HepG2 (cell line): ENCODE results near the gene MXRA7. TPM values are rescaled to one million over a fixed set of nuclear protein-coding genes. Genes with fewer than 3 reads are reported as not detected.

ENCODE experiments used
- HOXD1 ChIP-seq: sonication (generic); formaldehyde crosslinking; IDR thresholded peaks from 2 replicates; pipeline ENCODE4 v1.5.0; 2020; ENCODE audit warnings: missing genetic modification reagents
- KDM5A ChIP-seq: fragments of 200-600 bp; sonication (generic); IDR thresholded peaks from 2 replicates; pipeline ENCODE4 v1.7.0; 2018; ENCODE audit warnings: antibody characterized with exemption, mild to moderate bottlenecking, low read length, borderline replicate concordance
- MXD4 ChIP-seq: IDR thresholded peaks from 2 replicates; pipeline ENCODE4 v1.6.1; 2016; ENCODE audit warnings: mild to moderate bottlenecking, missing biosample characterization, missing genetic modification reagents
- NR2F1 ChIP-seq, 2 experiments: fragments of 450-650 bp in 1 of 2; formaldehyde crosslinking in 1 of 2; IDR thresholded peaks; 2 replicates each; pipeline versions ENCODE4 v1.5.0 to v1.6.1; 2016 to 2020; ENCODE audit warnings: mild to moderate bottlenecking in 1 of 2, missing compliant biosample characterization in 1 of 2, missing genetic modification reagents in 1 of 2, moderate library complexity in 1 of 2
- NR2F2 ChIP-seq: IDR thresholded peaks from 2 replicates; pipeline ENCODE4 v1.6.1; 2012; ENCODE audit warnings: low read depth, inconsistent platforms, borderline replicate concordance
- PAX8 ChIP-seq: sonication (generic); formaldehyde crosslinking; IDR thresholded peaks from 2 replicates; pipeline ENCODE4 v1.8.0; 2022; ENCODE audit warnings: mild to moderate bottlenecking, missing genetic modification reagents, borderline replicate concordance
- SP5 ChIP-seq: IDR thresholded peaks from 2 replicates; pipeline ENCODE4 v1.6.1; 2016; ENCODE audit warnings: low read depth, borderline replicate concordance
- SRSF4 ChIP-seq: fragments of 200-400 bp; formaldehyde crosslinking; IDR thresholded peaks from one replicate; pipeline ENCODE4 v1.6.1; 2018; ENCODE audit warnings: mild to moderate bottlenecking, low read depth, low read length, moderate library complexity; ENCODE audit not compliant: poor library complexity, severe bottlenecking
- YEATS2 ChIP-seq: sonication (generic); formaldehyde crosslinking; IDR thresholded peaks from 2 replicates; pipeline ENCODE4 v1.4.0; 2020; ENCODE audit warnings: missing genetic modification reagents, borderline replicate concordance
- ZFP62 ChIP-seq: sonication (generic); formaldehyde crosslinking; IDR thresholded peaks from 2 replicates; pipeline ENCODE4 v1.4.0; 2020; ENCODE audit warnings: missing genetic modification reagents
- ZMAT3 ChIP-seq: sonication (generic); formaldehyde crosslinking; conservative IDR thresholded peaks from 2 replicates; pipeline ENCODE4 v1.7.0; 2021; ENCODE audit warnings: missing genetic modification reagents
- ZMYM2 ChIP-seq: sonication (generic); formaldehyde crosslinking; IDR thresholded peaks from 2 replicates; pipeline ENCODE4 v1.8.0; 2022; ENCODE audit warnings: mild to moderate bottlenecking, missing genetic modification reagents
- ZMYM4 ChIP-seq: sonication (generic); formaldehyde crosslinking; IDR thresholded peaks from 2 replicates; pipeline ENCODE4 v1.8.1; 2023; ENCODE audit warnings: mild to moderate bottlenecking, missing genetic modification reagents
- ZNF546 ChIP-seq: sonication (generic); formaldehyde crosslinking; conservative IDR thresholded peaks from 2 replicates; pipeline ENCODE4 v1.8.1; 2023; ENCODE audit warnings: mild to moderate bottlenecking, missing genetic modification reagents
- ZNF781 ChIP-seq: sonication (generic); formaldehyde crosslinking; IDR thresholded peaks from 2 replicates; pipeline ENCODE4 v1.5.1; 2020; ENCODE audit warnings: borderline replicate concordance, mild to moderate bottlenecking, missing genetic modification reagents; ENCODE audit errors: not compliant biosample characterization
- ZNF878 ChIP-seq: sonication (generic); formaldehyde crosslinking; IDR thresholded peaks from 2 replicates; pipeline ENCODE4 v1.8.1; 2023; ENCODE audit warnings: mild to moderate bottlenecking, missing genetic modification reagents, moderate library complexity
- polyA plus RNA-seq, 8 experiments: library from polyadenylated mRNA; depleted of rRNA in 3 of 8; stranded (reverse) in 7 of 8; unstranded in 1 of 8; fragments of >200 nt; fragmentation: Illumina TruSeq in 4 of 8; extraction: Trizol in 4 of 8; gene quantifications; 2 replicates each; pipeline versions ENCODE4 v1.2.1 to v1.2.3, GENCODE V29; 2011 to 2016; ENCODE audit warnings: low read depth in 4 of 8, missing spikeins in 1 of 8, mixed read lengths in 1 of 8; ENCODE audit not compliant: insufficient read depth in 1 of 8
- total RNA-seq, 5 experiments: library from RNA; depleted of rRNA; stranded (reverse); fragments of >200 nt; fragmentation: Illumina TruSeq; extraction: Trizol; gene quantifications; 2 replicates each; pipeline ENCODE4 v1.2.3, GENCODE V29; 2016; ENCODE audit warnings: low read depth in 1 of 5
- TF ChIP-seq, protein P1 (sequence below): fragments of 450-650 bp; IDR thresholded peaks from 2 replicates; pipeline ENCODE4 v1.6.1; 2017
- TF ChIP-seq, protein P2 (sequence below): sonication (generic); formaldehyde crosslinking; conservative IDR thresholded peaks from 2 replicates; pipeline ENCODE4 v1.5.0; 2020; ENCODE audit warnings: missing genetic modification reagents
- TF ChIP-seq, protein P3 (sequence below): IDR thresholded peaks from 2 replicates; pipeline ENCODE4 v1.6.1; 2016; ENCODE audit warnings: missing biosample characterization, missing genetic modification reagents, low read depth
- TF ChIP-seq, protein P4 (sequence below): sonication (generic); formaldehyde crosslinking; IDR thresholded peaks from 2 replicates; pipeline ENCODE4 v1.4.0; 2020; ENCODE audit warnings: missing genetic modification reagents, mild to moderate bottlenecking, borderline replicate concordance

The MXRA7 gene
- total and polyA plus RNA-seq, 2 of the 13 experiments (the other 11 are each of a cell fraction or from before 2014, with no cell fraction given) = 44.8 to 112 TPM

DNA sequence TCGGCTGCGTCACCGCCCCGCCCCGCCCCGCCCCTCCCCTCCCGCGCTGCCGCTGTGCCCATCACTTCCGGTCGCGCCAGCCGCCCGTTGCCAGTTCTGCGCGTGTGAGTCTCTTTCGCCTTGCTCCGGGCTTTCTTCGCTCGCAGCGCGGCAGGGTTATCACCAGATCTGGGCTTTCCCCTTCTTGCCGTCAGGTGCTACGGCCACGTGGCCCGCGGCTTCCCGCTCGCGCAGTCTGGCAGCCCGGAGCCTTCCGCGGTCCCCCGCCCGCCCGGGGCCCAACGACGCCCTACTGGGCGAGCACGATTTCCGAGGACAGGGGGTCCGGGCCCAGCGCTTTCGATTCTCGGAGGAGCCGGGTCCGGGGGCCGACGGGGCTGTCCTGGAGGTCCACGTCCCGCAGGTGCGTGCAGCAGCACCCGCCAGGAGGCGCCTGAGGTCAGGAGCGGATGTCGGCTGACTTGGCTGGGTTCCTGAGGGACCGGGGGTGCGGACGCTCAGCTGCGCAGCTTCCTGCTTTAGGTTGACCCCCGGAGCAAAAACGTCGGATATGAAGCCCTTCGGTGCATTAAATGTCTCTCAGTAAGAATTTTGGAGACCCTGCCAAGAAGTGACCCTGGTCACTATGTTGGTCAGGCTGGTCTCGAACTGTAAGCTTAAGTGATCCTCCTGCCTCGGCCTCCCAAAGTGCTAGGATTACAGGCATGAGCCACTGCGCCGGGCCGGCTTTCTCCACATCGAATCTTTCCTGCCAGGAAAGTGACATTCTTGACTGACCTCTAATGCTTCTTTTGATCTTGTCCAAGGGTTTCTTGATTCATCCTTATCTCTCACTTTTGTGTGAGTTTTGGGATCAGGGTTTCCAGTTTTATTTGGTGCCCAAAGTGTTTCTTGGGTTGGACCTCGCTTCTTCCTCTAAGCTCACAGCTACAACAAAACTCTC lies 16.3 kb upstream of the MXRA7 start, which contains the start of gene METTL23 (continued):
- TF ChIP-seq, protein P1, sequence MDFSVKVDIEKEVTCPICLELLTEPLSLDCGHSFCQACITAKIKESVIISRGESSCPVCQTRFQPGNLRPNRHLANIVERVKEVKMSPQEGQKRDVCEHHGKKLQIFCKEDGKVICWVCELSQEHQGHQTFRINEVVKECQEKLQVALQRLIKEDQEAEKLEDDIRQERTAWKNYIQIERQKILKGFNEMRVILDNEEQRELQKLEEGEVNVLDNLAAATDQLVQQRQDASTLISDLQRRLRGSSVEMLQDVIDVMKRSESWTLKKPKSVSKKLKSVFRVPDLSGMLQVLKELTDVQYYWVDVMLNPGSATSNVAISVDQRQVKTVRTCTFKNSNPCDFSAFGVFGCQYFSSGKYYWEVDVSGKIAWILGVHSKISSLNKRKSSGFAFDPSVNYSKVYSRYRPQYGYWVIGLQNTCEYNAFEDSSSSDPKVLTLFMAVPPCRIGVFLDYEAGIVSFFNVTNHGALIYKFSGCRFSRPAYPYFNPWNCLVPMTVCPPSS = no peak
- TF ChIP-seq NR2F1 (CRISPR knock-in tag; IDR thresholded peaks at IDR 0.05) = no peak; a peak in 1 of 4 replicates
- TF ChIP-seq, protein P2, sequence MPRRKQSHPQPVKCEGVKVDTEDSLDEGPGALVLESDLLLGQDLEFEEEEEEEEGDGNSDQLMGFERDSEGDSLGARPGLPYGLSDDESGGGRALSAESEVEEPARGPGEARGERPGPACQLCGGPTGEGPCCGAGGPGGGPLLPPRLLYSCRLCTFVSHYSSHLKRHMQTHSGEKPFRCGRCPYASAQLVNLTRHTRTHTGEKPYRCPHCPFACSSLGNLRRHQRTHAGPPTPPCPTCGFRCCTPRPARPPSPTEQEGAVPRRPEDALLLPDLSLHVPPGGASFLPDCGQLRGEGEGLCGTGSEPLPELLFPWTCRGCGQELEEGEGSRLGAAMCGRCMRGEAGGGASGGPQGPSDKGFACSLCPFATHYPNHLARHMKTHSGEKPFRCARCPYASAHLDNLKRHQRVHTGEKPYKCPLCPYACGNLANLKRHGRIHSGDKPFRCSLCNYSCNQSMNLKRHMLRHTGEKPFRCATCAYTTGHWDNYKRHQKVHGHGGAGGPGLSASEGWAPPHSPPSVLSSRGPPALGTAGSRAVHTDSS (CRISPR knock-in tag) = no peak
- TF ChIP-seq, protein P3, sequence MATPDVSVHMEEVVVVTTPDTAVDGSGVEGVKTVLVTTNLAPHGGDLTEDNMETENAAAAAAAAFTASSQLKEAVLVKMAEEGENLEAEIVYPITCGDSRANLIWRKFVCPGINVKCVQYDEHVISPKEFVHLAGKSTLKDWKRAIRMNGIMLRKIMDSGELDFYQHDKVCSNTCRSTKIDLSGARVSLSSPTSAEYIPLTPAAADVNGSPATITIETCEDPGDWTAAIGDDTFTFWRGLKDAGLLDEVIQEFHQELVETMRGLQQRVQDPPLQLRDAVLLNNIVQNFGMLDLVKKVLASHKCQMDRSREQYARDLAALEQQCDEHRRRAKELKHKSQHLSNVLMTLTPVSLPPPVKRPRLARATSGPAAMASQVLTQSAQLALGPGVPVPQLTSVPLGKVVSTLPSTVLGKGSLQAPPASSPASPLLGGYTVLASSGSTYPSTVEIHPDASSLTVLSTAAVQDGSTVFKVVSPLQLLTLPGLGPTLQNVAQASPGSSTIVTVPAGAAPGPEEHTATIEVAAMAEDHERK (CRISPR knock-in tag) = no peak; the same call in 1 of the 2 replicates
- 0 out of 2 replicates have a peak, but pooled peaks have one; percentile 32 for TF ChIP-seq HOXD1 (CRISPR knock-in tag)
- no peak; the same call in 1 of the 2 replicates for TF ChIP-seq ZMAT3 (CRISPR knock-in tag)
- TF ChIP-seq NR2F2 = no peak
- TF ChIP-seq ZNF781 (CRISPR knock-in tag) = peak; percentile 91
- no peak; the same call in 1 of the 2 replicates for TF ChIP-seq ZFP62 (CRISPR knock-in tag)
- TF ChIP-seq SRSF4 = no peak
- no peak for TF ChIP-seq YEATS2
- TF ChIP-seq ZNF546 (CRISPR knock-in tag) = no peak
- no peak for TF ChIP-seq ZNF878 (CRISPR knock-in tag)
- TF ChIP-seq KDM5A = peak; percentile 93
- no peak for TF ChIP-seq ZMYM4 (CRISPR knock-in tag)
- no peak for TF ChIP-seq PAX8
- peak; percentile 66; the same call in 1 of the 2 replicates for TF ChIP-seq MXD4
- TF ChIP-seq, protein P4, sequence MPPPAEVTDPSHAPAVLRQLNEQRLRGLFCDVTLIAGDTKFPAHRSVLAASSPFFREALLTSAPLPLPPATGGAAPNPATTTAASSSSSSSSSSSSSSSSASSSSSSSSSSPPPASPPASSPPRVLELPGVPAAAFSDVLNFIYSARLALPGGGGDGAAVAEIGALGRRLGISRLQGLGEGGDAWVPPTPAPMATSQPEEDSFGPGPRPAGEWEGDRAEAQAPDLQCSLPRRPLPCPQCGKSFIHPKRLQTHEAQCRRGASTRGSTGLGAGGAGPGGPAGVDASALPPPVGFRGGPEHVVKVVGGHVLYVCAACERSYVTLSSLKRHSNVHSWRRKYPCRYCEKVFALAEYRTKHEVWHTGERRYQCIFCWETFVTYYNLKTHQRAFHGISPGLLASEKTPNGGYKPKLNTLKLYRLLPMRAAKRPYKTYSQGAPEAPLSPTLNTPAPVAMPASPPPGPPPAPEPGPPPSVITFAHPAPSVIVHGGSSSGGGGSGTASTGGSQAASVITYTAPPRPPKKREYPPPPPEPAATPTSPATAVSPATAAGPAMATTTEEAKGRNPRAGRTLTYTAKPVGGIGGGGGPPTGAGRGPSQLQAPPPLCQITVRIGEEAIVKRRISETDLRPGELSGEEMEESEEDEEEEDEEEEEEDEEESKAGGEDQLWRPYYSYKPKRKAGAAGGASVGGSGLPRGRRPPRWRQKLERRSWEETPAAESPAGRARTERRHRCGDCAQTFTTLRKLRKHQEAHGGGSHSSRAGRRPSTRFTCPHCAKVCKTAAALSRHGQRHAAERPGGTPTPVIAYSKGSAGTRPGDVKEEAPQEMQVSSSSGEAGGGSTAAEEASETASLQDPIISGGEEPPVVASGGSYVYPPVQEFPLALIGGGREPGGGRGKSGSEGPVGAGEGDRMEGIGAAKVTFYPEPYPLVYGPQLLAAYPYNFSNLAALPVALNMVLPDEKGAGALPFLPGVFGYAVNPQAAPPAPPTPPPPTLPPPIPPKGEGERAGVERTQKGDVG = peak; percentile 7; the same call in 1 of the 2 replicates
- TF ChIP-seq SP5 (CRISPR knock-in tag) = no peak
- peak; percentile 71; the same call in 1 of the 2 replicates for TF ChIP-seq ZMYM2 (CRISPR knock-in tag)
